H1 (cell line): Measurements from ENCODE around the gene DAZAP2. TPM values are rescaled to one million over a fixed set of nuclear protein-coding genes. Genes with fewer than 3 reads are reported as not detected.

Experiments
- CTCF ChIA-PET: fragments of 300-600 bp; sonication (Branson Sonifier 250); formaldehyde crosslinking; loops from one replicate; lab custom pipeline; 2021; ENCODE audit not compliant: partially characterized antibody; lab: Charles Lee
- POLR2A ChIA-PET: fragments of 300-600 bp; sonication (Branson Sonifier 250); formaldehyde crosslinking; loops from one replicate; lab custom pipeline; 2021; ENCODE audit warnings: inconsistent platforms; ENCODE audit not compliant: partially characterized antibody; lab: Charles Lee
- DNase-seq, 2 experiments: peaks; one replicate each; pipeline versions ENCODE4 v3.0.0 to v3.0.0-alpha.2; 2010 to 2022; ENCODE audit warnings: low spot score in 2 of 2, low read depth in 1 of 2, mixed read lengths in 1 of 2
- FAIRE-seq: peaks from 2 replicates; lab custom pipeline; 2011; peaks lifted over from hg19 to GRCh38; lab: Jason Lieb, UNC
- H2AFZ ChIP-seq: 2 replicates; pipeline ENCODE4 v1.8.1; 2012; ENCODE audit warnings: low read length, inconsistent platforms
- H2AK5ac ChIP-seq: 2 replicates; pipeline ENCODE4 v1.6.1; 2013; ENCODE audit warnings: low read depth, low read length
- H2BK120ac ChIP-seq: replicated peaks from 2 replicates; pipeline ENCODE3; 2013; ENCODE audit warnings: low read depth, low read length, inconsistent platforms
- H2BK12ac ChIP-seq: 2 replicates; pipeline ENCODE4 v1.6.1; 2013; ENCODE audit warnings: low read depth, low read length
- H2BK15ac ChIP-seq: 2 replicates; pipeline ENCODE4 v1.6.1; 2013; ENCODE audit warnings: low read length
- H2BK20ac ChIP-seq: 2 replicates; pipeline ENCODE4 v1.6.1; 2013; ENCODE audit warnings: low read length
- H2BK5ac ChIP-seq: 2 replicates; pipeline ENCODE4 v1.6.1; 2013; ENCODE audit warnings: low read depth, low read length
- H3K14ac ChIP-seq: 2 replicates; pipeline ENCODE4 v1.6.1; 2013; ENCODE audit warnings: inconsistent platforms; ENCODE audit not compliant: insufficient read length
- H3K18ac ChIP-seq: 2 replicates; pipeline ENCODE4 v1.6.1; 2013; ENCODE audit warnings: low read length; ENCODE audit errors: extremely low read depth
- H3K23ac ChIP-seq: 2 replicates; pipeline ENCODE4 v1.6.1; 2013; ENCODE audit warnings: inconsistent platforms; ENCODE audit not compliant: insufficient read length
- H3K23me2 ChIP-seq: 2 replicates; pipeline ENCODE4 v1.6.1; 2013; ENCODE audit warnings: low read depth, low read length
- H3K27ac ChIP-seq: 2 replicates; pipeline ENCODE4 v1.6.1; 2011; ENCODE audit warnings: low read depth, low read length, inconsistent platforms
- H3K27me3 ChIP-seq, 4 experiments: replicated peaks in 1 of 4; 1 replicate in 1 of 4; 2 replicates in 3 of 4; pipeline versions ENCODE4 v1.6.1 to v1.8.1; 2011 to 2013; ENCODE audit warnings: low read length in 3 of 4, mild to moderate bottlenecking in 3 of 4, inconsistent platforms in 2 of 4, mixed read lengths in 2 of 4, moderate library complexity in 1 of 4; ENCODE audit not compliant: control insufficient read depth in 3 of 4, insufficient read depth in 3 of 4; ENCODE audit errors: extremely low read depth in 1 of 4
- H3K36me3 ChIP-seq, 4 experiments: 2 replicates each; pipeline versions ENCODE4 v1.6.1 to v1.8.1; 2011 to 2013; ENCODE audit warnings: mild to moderate bottlenecking in 4 of 4, low read length in 3 of 4, moderate library complexity in 2 of 4, control low read depth in 1 of 4, inconsistent platforms in 1 of 4; ENCODE audit not compliant: insufficient read depth in 4 of 4, control insufficient read depth in 2 of 4
- H3K4ac ChIP-seq: replicated peaks from 2 replicates; pipeline ENCODE3; 2013; ENCODE audit warnings: low read length, low read depth, mixed read lengths, inconsistent platforms; ENCODE audit not compliant: insufficient read length
- H3K4me1 ChIP-seq, 4 experiments: replicated peaks in 1 of 4; 1 replicate in 1 of 4; 2 replicates in 3 of 4; pipeline versions ENCODE4 v1.6.1 to v1.8.1; 2011 to 2013; ENCODE audit warnings: low read length in 3 of 4, inconsistent platforms in 2 of 4, mixed read lengths in 1 of 4; ENCODE audit not compliant: insufficient read depth in 4 of 4, control insufficient read depth in 3 of 4
- H3K4me2 ChIP-seq, 2 experiments: 2 replicates each; pipeline versions ENCODE4 v1.6.1 to v1.8.1; 2011 to 2013; ENCODE audit warnings: low read depth in 2 of 2, low read length in 2 of 2, control low read depth in 1 of 2, inconsistent platforms in 1 of 2, mild to moderate bottlenecking in 1 of 2; ENCODE audit not compliant: insufficient read depth in 1 of 2
- H3K4me3 ChIP-seq, 4 experiments: fragments of 200-600, 300-600 bp in 1 of 4; sonication (generic), shearing (Covaris generic), sonication (Bioruptor Twin) in 1 of 4; 2 replicates each; pipeline versions ENCODE4 v1.5.1 to v1.8.1; 2011 to 2016; ENCODE audit warnings: low read length in 4 of 4, low read depth in 3 of 4, control low read depth in 2 of 4, inconsistent platforms in 2 of 4, mild to moderate bottlenecking in 2 of 4, mixed read lengths in 1 of 4, moderate library complexity in 1 of 4; ENCODE audit not compliant: insufficient read depth in 2 of 4; ENCODE audit errors: extremely low read depth in 1 of 4
- H3K56ac ChIP-seq: replicated peaks from 2 replicates; pipeline ENCODE3; 2013; ENCODE audit warnings: low read depth, mild to moderate bottlenecking, mixed read lengths, low read length, inconsistent platforms; ENCODE audit not compliant: insufficient read length
- H3K79me1 ChIP-seq: 2 replicates; pipeline ENCODE4 v1.6.1; 2013; ENCODE audit warnings: low read depth, low read length, control low read depth
- H3K79me2 ChIP-seq, 2 experiments: 2 replicates each; pipeline versions ENCODE4 v1.6.1 to v1.8.1; 2012 to 2013; ENCODE audit warnings: low read length in 2 of 2, mild to moderate bottlenecking in 2 of 2, inconsistent platforms in 1 of 2; ENCODE audit not compliant: insufficient read depth in 2 of 2, control insufficient read depth in 1 of 2
- H3K9ac ChIP-seq, 4 experiments: replicated peaks in 1 of 4; 1 replicate in 1 of 4; 2 replicates in 3 of 4; pipeline versions ENCODE4 v1.6.1 to v1.8.1; 2011 to 2013; ENCODE audit warnings: low read depth in 3 of 4, low read length in 3 of 4, control low read depth in 2 of 4, mild to moderate bottlenecking in 2 of 4, moderate library complexity in 2 of 4, inconsistent platforms in 1 of 4; ENCODE audit errors: extremely low read depth in 1 of 4
- H3K9me3 ChIP-seq, 2 experiments: 2 replicates each; pipeline versions ENCODE4 v1.6.1 to v1.8.1; 2012 to 2013; ENCODE audit warnings: mild to moderate bottlenecking in 2 of 2, moderate library complexity in 2 of 2, control low read depth in 1 of 2, inconsistent platforms in 1 of 2, low read depth in 1 of 2, low read length in 1 of 2, mixed read lengths in 1 of 2; ENCODE audit not compliant: insufficient read depth in 2 of 2
- H4K20me1 ChIP-seq, 2 experiments: replicated peaks in 1 of 2; 2 replicates each; pipeline versions ENCODE3 to v1.8.1; 2011 to 2013; ENCODE audit warnings: inconsistent platforms in 2 of 2, low read length in 2 of 2, mild to moderate bottlenecking in 1 of 2; ENCODE audit not compliant: insufficient read depth in 2 of 2, control insufficient read depth in 1 of 2
- H4K5ac ChIP-seq: 2 replicates; pipeline ENCODE4 v1.6.1; 2013; ENCODE audit warnings: low read length, low read depth, mixed read lengths, inconsistent platforms; ENCODE audit not compliant: insufficient read length
- H4K8ac ChIP-seq: 2 replicates; pipeline ENCODE4 v1.8.0; 2013; ENCODE audit warnings: mild to moderate bottlenecking, moderate library complexity, low read length, inconsistent platforms; ENCODE audit not compliant: insufficient read depth; ENCODE audit errors: extremely low read depth
- H4K91ac ChIP-seq: replicated peaks from 2 replicates; pipeline ENCODE3; 2013; ENCODE audit warnings: low read length, mixed read lengths, inconsistent platforms; ENCODE audit not compliant: insufficient read length
- BRCA1 ChIP-seq: IDR thresholded peaks from 2 replicates; pipeline ENCODE4 v1.6.1; 2012; ENCODE audit warnings: low read depth, low read length, improper control_type of control experiment
- CTCF ChIP-seq, 3 experiments: IDR thresholded peaks; 1 replicate in 2 of 3; 2 replicates in 1 of 3; pipeline versions ENCODE4 v1.5.1 to v1.6.1; 2011; ENCODE audit warnings: low read length in 3 of 3, mild to moderate bottlenecking in 3 of 3, inconsistent platforms in 2 of 3, low read depth in 1 of 3, moderate library complexity in 1 of 3; ENCODE audit not compliant: insufficient read depth in 1 of 3; ENCODE audit errors: control extremely low read depth in 1 of 3
- RBBP5 ChIP-seq: IDR thresholded peaks from 2 replicates; pipeline ENCODE4 v1.7.1; 2012; ENCODE audit warnings: low read depth, mild to moderate bottlenecking, inconsistent platforms, low read length, moderate library complexity, borderline replicate concordance
- WGBS, 2 experiments: shearing (Covaris generic) in 1 of 2; methylation state at CpG; one replicate each; pipeline versions ENCODE4 v1.1.6 to v1.1.7; 2013 to 2015; ENCODE audit warnings: low lambda C conversion rate in 2 of 2, mixed read lengths in 2 of 2, inconsistent platforms in 1 of 2, low coverage in 1 of 2, missing lambda C conversion rate in 1 of 2; ENCODE audit not compliant: insufficient replicate concordance in 2 of 2, insufficient coverage in 1 of 2, insufficient read length in 1 of 2; ENCODE audit errors: extremely low coverage in 1 of 2, missing lambda C conversion rate in 1 of 2; 5-methylcytosine and 5-hydroxymethylcytosine counted together
- long read RNA-seq, 2 experiments: library from RNA in 1 of 2; library from capped mRNA in 1 of 2; stranded (forward); transcript quantifications; one replicate each; pipeline ENCODE4 v2.0.0, GENCODE V29; 2021; ENCODE audit warnings: inconsistent platforms in 1 of 2
- polyA minus RNA-seq, 3 experiments: library from RNA; depleted of rRNA, polyadenylated mRNA; stranded (reverse); fragments of >200 nt; gene quantifications; 1 replicate in 2 of 3; 2 replicates in 1 of 3; pipeline ENCODE4 v1.2.3, GENCODE V29; 2011
- polyA plus RNA-seq, 7 experiments: library from polyadenylated mRNA; depleted of rRNA in 3 of 7; stranded (reverse) in 5 of 7; unstranded in 2 of 7; fragments of >200 nt in 5 of 7; fragments of 200-250 nt in 2 of 7; gene quantifications; 1 replicate in 5 of 7; 2 replicates in 1 of 7; 4 replicates in 1 of 7; pipeline versions ENCODE4 v1.2.1 to v1.2.3, GENCODE V29; 2011 to 2013; ENCODE audit warnings: missing spikeins in 2 of 7, mixed read lengths in 2 of 7
- total RNA-seq: library from RNA; stranded (reverse); fragmentation: NEBNext Ultra II Directional; extraction: Animal tissue kit (Norgen Biotek cat#: 25700); gene quantifications from 2 replicates; pipeline ENCODE4 v1.2.1, GENCODE V29; 2021

Gene DAZAP2, protein sequence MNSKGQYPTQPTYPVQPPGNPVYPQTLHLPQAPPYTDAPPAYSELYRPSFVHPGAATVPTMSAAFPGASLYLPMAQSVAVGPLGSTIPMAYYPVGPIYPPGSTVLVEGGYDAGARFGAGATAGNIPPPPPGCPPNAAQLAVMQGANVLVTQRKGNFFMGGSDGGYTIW
- total RNA-seq: 24.9 and 27.1 TPM in 2 replicates
- polyA plus RNA-seq (2011; rRNA removed): 64.7 and 77.2 TPM in 2 replicates
- polyA plus RNA-seq (2011; cell fraction: cytosol; rRNA removed): 69.2 TPM
- 73.7 TPM for polyA plus RNA-seq (2011; cell fraction: nucleus; rRNA removed)
- 29.7 to 51.3 TPM (median 45.2 TPM) in 4 replicates for polyA plus RNA-seq (2012, experiment 1 of 2)
- 16.9 TPM for polyA plus RNA-seq (2012, experiment 2 of 2)
- 35.8 TPM for polyA plus RNA-seq (2013, experiment 1 of 2)
- 33.0 TPM for polyA plus RNA-seq (2013, experiment 2 of 2)
- 63.7 and 86.0 TPM in 2 replicates for polyA minus RNA-seq (2011; rRNA and poly(A)+ RNA removed)
- polyA minus RNA-seq (2011; cell fraction: cytosol; rRNA and poly(A)+ RNA removed): 24.7 TPM
- polyA minus RNA-seq (2011; cell fraction: nucleus; rRNA and poly(A)+ RNA removed): 33.1 TPM
- long read RNA-seq, experiment 1, transcript DAZAP2-201 (4 exons, 2,598 nt): major isoform, 12 of 31 reads
- long read RNA-seq, experiment 1, partial matches to known transcripts: 3 of 31 reads
- long read RNA-seq, experiment 1, other reads (novel, unspliced or antisense): 13 of 31 reads
- long read RNA-seq, experiment 2, transcript DAZAP2-201 (4 exons, 2,598 nt): major isoform, 41 of 58 reads
- long read RNA-seq, experiment 2, partial matches to known transcripts: 0 of 58 reads
- long read RNA-seq, experiment 2, other reads (novel, unspliced or antisense): 12 of 58 reads

GRCh38 chr12:51238510-51239334 is at the start of gene DAZAP2:
TSS of gene DAZAP2 (plus strand) at chr12:51238826. CDS start at chr12:51238908, 82 bp downstream.
- POLR2A ChIA-PET: interaction anchor here (0.5 to 3.3 kb wide), 23 partner anchors 10 to 791 kb away, joined by 3 to 26 read pairs (median 3); partner anchors contain the start of genes CSRNP2, LETMD1, POU6F1 and SMAGP
- no peak for TF ChIP-seq BRCA1
- peak in 1 of 3 experiments; percentile 7; a peak in 1 of 4 replicates for TF ChIP-seq CTCF (IDR thresholded peaks at IDR 0.05; ENCODE audit: control extremely low read depth in 1 of 3, insufficient read depth in 1 of 3, low read depth in 1 of 3, low read length in 3 of 3)
- TF ChIP-seq RBBP5: peak; percentile 94

More at GRCh38 chr12:51238510-51239334, at the start of gene DAZAP2:
- peak within 1 kb of the TSS; percentile 99 for H3K27ac ChIP-seq
- no peak for FAIRE-seq
- H3K56ac ChIP-seq: peak within 1 kb of the TSS; percentile 93
- CTCF ChIA-PET: interaction anchor here (0.6 to 1.2 kb wide), 2 partner anchors 21 to 27 kb away, joined by 3 to 4 read pairs; partner anchors contain the start of gene POU6F1
- H2BK15ac ChIP-seq: peak within 1 kb of the TSS; percentile 100
- H3K79me1 ChIP-seq: peaks cover 6% of the 10 kb centered on the region; the same call in 1 of the 2 replicates
- peak within 1 kb of the TSS; percentile 94 for H4K91ac ChIP-seq
- H3K9ac ChIP-seq: peak within 1 kb of the TSS; percentile 98 to 100 (median 99)
- peak within 1 kb of the TSS; percentile 98 for H2BK5ac ChIP-seq
- peak within 1 kb of the TSS; percentile 51; the same call in 1 of the 2 replicates for H2BK20ac ChIP-seq
- peak; percentile 89 to 92 for DNase-seq
- peaks cover 0 to 9% (median 5%) of the 10 kb centered on the region in 4 experiments; a peak in 6 of 7 replicates for H3K4me1 ChIP-seq
- H2AFZ ChIP-seq: peak within 1 kb of the TSS; percentile 96
- H4K20me1 ChIP-seq: peaks cover 0 to 2% of the 10 kb centered on the region in 2 experiments
- H4K8ac ChIP-seq: peak within 1 kb of the TSS; percentile 98; the same call in 1 of the 2 replicates
- H3K79me2 ChIP-seq: peaks cover 0 to 15% of the 10 kb centered on the region in 2 experiments; a peak in 2 of 4 replicates
- peak within 1 kb of the TSS; percentile 93 for H2BK120ac ChIP-seq
- 2% methylated on average over 50 of the region's 70 CpGs; no CpG with 5 or more reads in 1 of the 2 experiments for WGBS, 2 experiments
- H3K4me3 ChIP-seq: peak within 1 kb of the TSS; percentile 90 to 100 (median 99)
- H3K9me3 ChIP-seq: no peaks in the 10 kb centered on the region
- peak within 1 kb of the TSS; percentile 97 for H3K18ac ChIP-seq
- peak within 1 kb of the TSS; percentile 97 for H4K5ac ChIP-seq
- H3K23ac ChIP-seq: no peak within 1 kb of the TSS
- H3K23me2 ChIP-seq: peaks cover 8% of the 10 kb centered on the region
- peaks cover 17 to 38% (median 27%) of the 10 kb centered on the region in 4 experiments for H3K36me3 ChIP-seq
- H3K27me3 ChIP-seq: no peaks in the 10 kb centered on the region
- 0 out of 2 replicates have a peak within 1 kb of the TSS, but pooled peaks have one; percentile 54 for H2AK5ac ChIP-seq
- peak within 1 kb of the TSS; percentile 82 to 88 for H3K4me2 ChIP-seq
- peak within 1 kb of the TSS; percentile 64 for H2BK12ac ChIP-seq
- H3K14ac ChIP-seq: peak within 1 kb of the TSS; percentile 96
- peak within 1 kb of the TSS; percentile 92 for H3K4ac ChIP-seq
